Activated CD4-positive, alpha-beta T cell treated with anti-CD3 and anti-CD28 coated beads for 24 hours (primary cell): Measurements from ENCODE around the gene FGF14.

Experiments
- DNase-seq, 2 donors: peaks; one replicate each; pipeline ENCODE4 v3.0.0-alpha.2; 2020; ENCODE audit warnings: low read depth in 2 of 2

The FGF14 gene

DNA sequence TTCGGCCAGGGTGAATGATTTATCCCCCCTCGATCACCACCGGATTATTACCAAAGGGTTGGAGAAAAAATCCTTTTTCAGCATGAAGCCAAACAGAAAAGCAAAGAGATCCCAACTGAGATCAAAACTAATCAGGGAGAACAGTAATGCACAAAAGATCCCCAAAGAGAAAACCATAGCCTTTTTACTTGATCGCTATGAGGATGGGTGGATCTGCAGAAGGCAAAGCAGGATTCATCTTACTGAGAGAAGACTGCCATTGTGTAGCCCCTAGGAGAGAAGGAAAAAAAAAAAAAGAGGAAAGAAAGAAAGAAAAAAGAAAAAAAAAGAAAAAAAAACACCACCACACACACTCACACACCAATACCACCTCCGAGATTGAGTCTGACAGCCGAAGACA lies at the start of gene FGF14:
FGF14 (minus strand) TSS at position 283 of the 400 bp plus-strand sequence.
- DNase-seq: no peak

DNA sequence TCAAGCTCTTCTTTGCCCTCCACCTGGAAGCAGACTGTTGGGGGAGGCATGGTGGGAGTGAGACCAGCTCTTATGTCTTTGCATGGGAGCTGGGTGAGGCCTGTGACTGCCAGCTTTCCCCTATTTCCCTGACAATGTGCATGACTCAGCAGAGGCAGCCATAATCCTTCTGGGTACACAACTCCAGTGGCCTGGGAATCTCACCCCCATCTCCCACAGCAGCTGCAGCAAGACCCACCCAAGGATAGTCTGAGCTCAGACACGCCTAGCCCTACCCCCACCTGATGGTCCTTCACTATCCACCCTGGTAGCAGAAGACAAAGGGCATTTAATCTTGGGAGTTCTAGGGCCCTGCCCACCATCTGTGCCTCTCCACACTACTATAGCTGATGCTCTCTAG lies 41.4 kb upstream of the FGF14 start:
- no peak for DNase-seq

DNA sequence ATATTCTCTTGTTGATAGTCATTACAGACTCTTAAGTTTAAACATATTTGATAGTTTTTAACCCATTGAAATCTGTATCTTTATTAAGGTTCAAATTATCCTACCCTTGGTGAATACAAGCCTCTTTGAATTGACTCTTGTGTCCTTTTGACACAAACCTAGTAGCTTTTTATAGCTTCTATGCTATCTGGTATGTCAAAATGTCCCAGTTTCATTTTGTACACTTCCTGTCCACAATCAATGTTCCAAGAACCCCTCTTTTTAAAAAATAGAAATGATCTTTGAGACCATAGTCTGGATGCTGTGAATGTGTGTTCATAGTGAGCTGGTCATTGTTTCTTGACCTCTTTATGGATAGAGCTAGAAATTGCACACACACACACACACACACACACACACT lies 39.2 kb upstream of the FGF14 start:
- DNase-seq: no peak

- DNase-seq: no peak
Measured at GRCh38 chr13:102440259-102440936, 38.5 kb upstream of the FGF14 start.

DNA sequence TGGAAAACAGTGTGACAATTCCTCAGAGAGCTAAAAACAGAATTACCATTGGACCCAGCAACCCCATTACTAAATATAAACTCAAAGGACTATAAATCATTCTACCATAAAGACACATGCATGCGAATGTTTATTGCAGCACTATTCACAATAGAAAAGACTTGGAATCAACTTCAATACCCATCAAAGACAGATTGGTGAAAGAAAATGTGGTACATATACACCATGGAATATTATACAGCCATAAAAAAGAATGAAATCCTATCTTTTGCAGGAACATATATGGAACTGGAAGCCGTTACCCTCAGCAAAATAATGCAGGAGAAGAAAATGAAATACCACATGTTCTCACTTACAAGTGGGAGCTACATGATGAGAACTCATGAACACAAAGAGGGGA lies 20.8 kb upstream of the FGF14 start:
- DNase-seq: no peak

- no peak for DNase-seq
Measured at GRCh38 chr13:102405499-102406100, 3.8 kb upstream of the FGF14 start.

- DNase-seq: peak in 1 of 2 donors; percentile 11
Measured at GRCh38 chr13:102402290-102402689, 442 bp upstream of the FGF14 start.

DNA sequence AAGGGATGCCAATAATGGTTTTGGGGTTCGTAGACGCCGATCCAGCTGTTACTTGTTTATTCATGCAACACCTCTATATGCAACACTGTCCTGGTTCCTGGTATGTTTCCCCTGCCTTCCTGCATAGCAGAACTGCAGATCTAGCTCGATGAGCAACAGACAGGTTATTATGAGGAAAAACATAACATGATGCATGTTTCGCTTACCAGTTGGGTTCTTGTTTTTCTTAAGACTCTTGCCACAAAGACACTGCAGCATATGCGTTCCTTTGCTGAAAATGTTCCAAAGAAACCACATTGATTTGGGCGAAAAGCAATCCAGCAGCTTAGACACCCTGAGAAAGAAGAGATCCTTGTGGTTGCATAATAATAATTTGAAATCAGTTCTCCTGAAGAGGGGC lies 583 bp downstream of the FGF14 start:
- no peak for DNase-seq

DNA sequence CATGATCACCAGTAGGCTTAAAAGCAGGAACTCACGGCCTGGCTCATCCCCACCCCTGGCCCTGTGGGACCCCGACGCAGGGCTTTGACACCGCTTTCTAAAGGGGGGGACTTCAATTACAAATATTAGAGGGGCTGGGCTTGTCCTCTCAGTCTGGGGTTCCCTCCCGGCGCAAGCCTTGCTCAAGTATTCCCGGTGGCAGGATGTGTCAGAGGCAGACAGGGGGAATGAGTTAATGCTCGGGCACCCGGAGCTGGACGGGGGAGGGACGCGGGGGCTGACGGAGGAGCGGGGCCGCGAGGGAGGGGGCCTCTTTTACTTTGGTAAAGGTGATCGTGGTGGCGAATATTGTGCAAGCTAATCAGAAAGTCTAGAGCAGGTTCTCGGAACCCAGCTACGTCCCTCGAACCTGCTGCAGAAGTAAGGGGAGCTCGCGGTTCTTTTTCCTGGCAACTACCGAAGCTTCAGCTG lies 1.1 kb downstream of the FGF14 start:
- no peak for DNase-seq

- DNase-seq: no peak
Measured at GRCh38 chr13:102399791-102400674, 1.8 kb downstream of the FGF14 start.

DNA sequence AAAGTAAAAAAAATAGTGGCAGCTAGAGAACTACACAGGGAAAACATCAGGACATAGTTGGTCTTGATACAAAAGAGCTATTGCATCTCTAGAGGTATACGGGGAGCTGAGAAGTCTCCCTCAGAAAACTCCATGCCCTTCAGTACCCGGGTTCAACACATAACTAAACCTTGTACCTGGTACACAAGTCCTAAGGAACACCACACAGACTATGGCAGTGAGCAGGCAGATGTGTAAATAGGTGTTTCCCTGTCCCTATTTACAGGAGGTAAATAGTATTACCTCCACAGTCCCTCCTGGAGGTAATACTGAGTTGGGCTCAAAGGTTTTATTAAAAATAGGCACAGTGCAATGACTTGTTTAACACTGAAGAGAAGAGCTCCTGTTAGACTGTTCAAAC lies 5.9 kb downstream of the FGF14 start:
- DNase-seq: no peak

- no peak for DNase-seq
Measured at GRCh38 chr13:102395174-102395573, 6.7 kb downstream of the FGF14 start.

DNA sequence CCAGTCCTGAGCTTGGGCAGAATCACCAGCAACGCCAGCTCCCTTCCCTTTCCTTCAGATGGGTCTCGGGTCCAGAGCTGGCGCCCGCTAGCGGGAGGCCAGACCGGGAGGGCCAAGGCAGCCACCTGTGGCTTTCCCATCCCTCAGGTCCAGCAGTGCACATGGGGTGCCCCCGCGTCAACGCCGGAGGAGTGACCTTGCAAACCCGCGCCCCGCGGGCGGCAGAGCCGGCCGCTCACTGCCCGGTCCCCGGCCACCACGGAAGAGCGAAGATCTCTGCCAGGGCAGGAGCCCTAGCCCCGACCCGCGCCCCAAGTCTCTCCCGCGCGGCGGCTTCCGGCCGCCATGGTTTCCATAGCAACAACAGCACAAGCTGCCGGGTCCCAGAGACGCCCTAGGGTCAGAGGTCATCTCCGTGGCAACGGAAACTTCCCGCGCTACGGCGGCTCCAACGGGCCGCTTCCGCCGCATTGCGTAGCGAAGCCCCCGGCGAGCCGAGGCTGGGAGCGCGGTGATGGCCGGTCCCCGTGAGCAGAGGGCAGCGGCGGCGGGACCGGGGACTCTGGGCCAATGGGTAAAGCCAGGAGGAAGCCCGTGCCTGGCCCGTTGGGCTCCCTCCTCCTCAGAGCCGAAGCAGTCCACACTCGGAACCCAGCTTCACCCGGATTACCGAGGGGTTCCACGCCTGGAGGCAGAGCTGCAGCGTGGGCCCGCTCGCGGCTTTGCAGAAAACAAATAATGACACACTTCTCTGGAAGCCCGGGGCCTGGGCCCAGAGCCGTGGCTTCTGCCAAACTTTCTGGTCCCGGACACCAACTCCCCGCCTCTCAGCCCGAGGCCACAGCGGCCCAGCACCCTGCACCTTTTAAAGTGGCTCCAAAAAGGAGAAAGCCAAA lies 7.4 kb downstream of the FGF14 start:
- peak; percentile 96 to 97 for DNase-seq

DNA sequence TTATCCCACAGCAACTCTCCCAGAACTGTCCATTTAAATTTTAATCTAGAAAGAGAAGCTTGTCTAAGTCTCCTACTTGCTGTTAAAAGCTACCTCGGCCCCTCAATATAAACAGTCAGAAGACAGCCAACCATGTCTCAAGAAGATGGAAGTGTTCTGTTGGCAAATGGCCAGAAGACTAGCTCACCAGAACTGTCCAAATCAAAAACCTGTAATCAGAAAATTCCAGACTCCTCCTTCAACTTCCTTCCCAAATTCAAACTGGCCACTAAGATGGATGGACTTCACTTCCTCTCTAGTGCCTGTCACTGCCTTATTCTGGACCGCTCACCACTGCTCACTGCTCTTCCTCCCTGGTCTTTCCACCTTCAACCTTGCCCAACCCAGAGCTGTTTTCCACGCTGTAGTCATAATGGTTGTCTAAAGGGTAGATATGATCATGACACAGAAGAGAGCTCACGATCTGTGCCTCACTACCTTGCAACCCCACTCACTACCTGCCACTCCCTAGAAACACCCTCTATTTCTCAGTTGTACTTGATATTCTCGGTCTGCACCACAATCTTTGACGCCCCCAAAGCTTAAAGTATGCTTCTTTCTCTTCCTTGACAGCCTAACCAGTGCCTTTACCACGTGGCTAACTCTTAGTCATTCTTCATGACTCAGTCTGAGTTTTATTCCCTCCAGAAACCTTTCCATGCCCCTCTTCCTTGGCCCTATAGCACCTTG lies 9.2 kb downstream of the FGF14 start:
- DNase-seq: no peak

DNA sequence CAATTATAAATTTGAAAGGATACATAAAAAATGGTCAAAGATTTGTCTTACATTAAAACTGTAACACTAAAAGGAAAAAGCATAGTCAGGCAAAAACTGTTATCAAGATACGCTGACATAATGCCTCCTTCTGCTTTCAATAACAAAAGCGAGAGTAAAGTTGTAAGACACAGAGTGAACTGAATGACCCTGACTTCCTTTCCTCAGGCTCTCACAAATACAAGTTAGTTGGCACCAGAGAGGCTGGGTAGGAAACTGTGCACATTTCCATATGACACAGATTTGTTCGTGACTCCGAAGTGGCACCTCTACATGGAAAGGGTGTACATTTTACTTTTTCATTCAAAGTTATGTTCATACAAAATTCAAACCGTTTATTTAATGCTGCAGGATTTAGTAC lies 15.4 kb downstream of the FGF14 start:
- no peak for DNase-seq

DNA sequence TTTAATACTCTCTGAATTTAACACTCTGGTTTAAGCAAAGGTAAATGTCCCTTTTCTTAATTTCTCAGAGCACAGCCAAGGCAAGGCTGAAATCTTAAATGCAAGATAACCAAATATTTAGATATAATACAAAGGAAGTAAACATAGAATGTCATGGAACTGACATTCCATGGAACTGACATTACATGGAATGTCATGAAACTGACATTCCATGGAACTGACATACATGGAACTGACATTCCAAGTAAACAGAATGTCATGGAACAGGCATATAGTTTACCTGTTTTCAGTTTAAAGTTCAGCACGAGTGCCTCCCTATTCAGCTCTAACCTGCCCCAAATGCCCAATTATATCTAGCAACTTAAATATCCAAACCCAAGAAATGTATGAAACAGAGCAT lies 21.8 kb downstream of the FGF14 start:
- no peak for DNase-seq

GRCh38 chr13:102376318-102376717 lies 25.5 kb downstream of the FGF14 start:
- no peak for DNase-seq

GRCh38 chr13:102374726-102375125 lies 27.1 kb downstream of the FGF14 start:
- DNase-seq: no peak

- DNase-seq: no peak
Measured at GRCh38 chr13:102374233-102374632, 27.6 kb downstream of the FGF14 start.

- no peak for DNase-seq
Measured at GRCh38 chr13:102373221-102373620, 28.6 kb downstream of the FGF14 start.

DNA sequence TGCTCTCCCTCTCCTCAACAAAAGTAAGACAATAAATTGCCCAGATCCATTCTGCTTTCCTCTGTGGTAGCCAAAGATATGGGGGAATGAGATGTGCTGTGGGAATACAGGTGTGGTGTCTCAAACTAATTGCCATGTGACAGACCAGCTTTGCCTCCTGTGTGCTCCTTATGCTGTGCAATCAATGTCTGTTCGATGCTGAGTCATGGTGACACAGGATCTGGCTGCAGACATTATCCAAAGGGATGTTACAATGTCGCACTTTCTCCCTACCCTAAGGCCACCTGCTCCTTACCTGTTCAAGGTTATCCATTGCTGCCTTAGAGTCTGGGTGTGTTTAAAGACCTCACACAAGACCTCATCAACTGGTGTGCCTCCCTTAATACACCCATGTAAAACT lies 32.5 kb downstream of the FGF14 start:
- DNase-seq: no peak
